Liver (tissue), 3 donors: ENCODE measurements around the gene MECR.

Experiments
- HNF4G ChIP-seq: IDR thresholded peaks from 2 replicates; pipeline ENCODE4 v1.6.1; 2016; ENCODE audit warnings: antibody characterized with exemption
- JUND ChIP-seq, 2 donors: IDR thresholded peaks; 2 replicates each; pipeline ENCODE4 v1.6.1; 2016; ENCODE audit warnings: antibody characterized with exemption in 2 of 2
- MAX ChIP-seq: IDR thresholded peaks from 2 replicates; pipeline ENCODE4 v1.6.1; 2016; ENCODE audit warnings: antibody characterized with exemption
- RAD21 ChIP-seq, 2 donors: IDR thresholded peaks; 2 replicates each; pipeline ENCODE4 v1.6.1; 2016; ENCODE audit warnings: antibody characterized with exemption in 2 of 2, mild to moderate bottlenecking in 2 of 2
- TF ChIP-seq, protein P1 (sequence below): fragments of 150-350 bp; IDR thresholded peaks from 2 replicates; pipeline ENCODE4 v1.5.1; 2017; ENCODE audit warnings: improper control_type of control experiment, low read depth, low read length; ENCODE audit not compliant: missing input control
- donor health status: healthy.
- donor health status: healthy.

- TF ChIP-seq, protein P1, sequence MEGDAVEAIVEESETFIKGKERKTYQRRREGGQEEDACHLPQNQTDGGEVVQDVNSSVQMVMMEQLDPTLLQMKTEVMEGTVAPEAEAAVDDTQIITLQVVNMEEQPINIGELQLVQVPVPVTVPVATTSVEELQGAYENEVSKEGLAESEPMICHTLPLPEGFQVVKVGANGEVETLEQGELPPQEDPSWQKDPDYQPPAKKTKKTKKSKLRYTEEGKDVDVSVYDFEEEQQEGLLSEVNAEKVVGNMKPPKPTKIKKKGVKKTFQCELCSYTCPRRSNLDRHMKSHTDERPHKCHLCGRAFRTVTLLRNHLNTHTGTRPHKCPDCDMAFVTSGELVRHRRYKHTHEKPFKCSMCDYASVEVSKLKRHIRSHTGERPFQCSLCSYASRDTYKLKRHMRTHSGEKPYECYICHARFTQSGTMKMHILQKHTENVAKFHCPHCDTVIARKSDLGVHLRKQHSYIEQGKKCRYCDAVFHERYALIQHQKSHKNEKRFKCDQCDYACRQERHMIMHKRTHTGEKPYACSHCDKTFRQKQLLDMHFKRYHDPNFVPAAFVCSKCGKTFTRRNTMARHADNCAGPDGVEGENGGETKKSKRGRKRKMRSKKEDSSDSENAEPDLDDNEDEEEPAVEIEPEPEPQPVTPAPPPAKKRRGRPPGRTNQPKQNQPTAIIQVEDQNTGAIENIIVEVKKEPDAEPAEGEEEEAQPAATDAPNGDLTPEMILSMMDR: no peak
- TF ChIP-seq HNF4G: no peak
- TF ChIP-seq JUND (IDR thresholded peaks at IDR 0.05): no peak
- no peak for TF ChIP-seq RAD21 (IDR thresholded peaks at IDR 0.05)
- no peak for TF ChIP-seq MAX
These were observed 8.0 kb downstream of the MECR start for GRCh38 chr1:29222686-29223085.
